ENCODE data around the gene LZTS2.

DNA sequence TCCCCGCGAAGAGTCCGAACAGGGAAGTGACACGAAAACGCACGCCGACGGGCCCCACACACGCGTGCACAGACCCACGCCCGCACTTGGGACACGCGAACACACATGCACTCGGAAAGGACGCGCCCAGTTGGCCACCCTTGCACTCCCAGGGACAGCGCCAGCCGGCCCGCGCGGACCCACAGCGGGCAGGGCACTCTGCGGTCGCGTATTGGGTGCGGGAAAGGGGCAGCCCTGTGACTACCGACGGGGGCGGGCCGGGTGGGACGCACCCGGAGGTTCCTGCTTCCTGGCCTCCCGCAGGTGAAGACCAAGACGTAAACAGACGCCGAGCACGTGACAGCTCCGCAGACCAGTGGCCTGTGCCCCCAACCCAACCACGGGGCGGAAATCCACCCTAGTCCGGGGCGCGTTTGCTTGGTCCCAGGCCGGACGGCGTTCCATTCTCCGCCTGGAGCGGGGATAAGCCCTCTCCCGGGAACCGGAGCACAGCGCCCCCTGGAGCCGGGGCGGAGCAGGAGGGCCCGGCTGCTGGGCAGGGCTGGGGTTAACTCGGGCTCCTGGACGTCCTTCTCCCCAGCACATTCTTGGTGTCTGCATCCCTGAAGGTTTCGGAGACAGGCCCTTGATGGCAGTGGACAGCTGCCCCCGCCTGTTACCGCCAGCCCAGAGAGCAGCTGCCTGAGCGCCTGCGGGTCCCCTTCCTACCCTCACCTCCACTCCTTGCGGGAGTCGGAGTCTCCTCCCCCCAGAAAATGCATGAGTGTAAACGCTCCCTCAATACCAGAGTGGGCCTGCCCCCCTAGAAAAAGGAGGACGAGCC lies 2.0 kb upstream of the LZTS2 start:
- TF ChIP-seq, protein P1, sequence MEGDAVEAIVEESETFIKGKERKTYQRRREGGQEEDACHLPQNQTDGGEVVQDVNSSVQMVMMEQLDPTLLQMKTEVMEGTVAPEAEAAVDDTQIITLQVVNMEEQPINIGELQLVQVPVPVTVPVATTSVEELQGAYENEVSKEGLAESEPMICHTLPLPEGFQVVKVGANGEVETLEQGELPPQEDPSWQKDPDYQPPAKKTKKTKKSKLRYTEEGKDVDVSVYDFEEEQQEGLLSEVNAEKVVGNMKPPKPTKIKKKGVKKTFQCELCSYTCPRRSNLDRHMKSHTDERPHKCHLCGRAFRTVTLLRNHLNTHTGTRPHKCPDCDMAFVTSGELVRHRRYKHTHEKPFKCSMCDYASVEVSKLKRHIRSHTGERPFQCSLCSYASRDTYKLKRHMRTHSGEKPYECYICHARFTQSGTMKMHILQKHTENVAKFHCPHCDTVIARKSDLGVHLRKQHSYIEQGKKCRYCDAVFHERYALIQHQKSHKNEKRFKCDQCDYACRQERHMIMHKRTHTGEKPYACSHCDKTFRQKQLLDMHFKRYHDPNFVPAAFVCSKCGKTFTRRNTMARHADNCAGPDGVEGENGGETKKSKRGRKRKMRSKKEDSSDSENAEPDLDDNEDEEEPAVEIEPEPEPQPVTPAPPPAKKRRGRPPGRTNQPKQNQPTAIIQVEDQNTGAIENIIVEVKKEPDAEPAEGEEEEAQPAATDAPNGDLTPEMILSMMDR (conservative IDR thresholded peaks at IDR 0.05; ENCODE audit: low read length): peak; percentile 82
- TF ChIP-seq EZH2phosphoT487 (IDR thresholded peaks at IDR 0.05; ENCODE audit: borderline replicate concordance): no peak
